ENCODE measurements around the gene NHS.

GRCh38 chrX:17544821-17545220, 169.8 kb downstream of the NHS start:
- no peak for TF ChIP-seq EZH2 (conservative IDR thresholded peaks at IDR 0.05; ENCODE audit: low read depth, low read length)
- TF ChIP-seq PBX3 (CRISPR knock-in tag; IDR thresholded peaks at IDR 0.05; ENCODE audit: borderline replicate concordance), result no peak
- TF ChIP-seq CTCF (CRISPR knock-in tag; IDR thresholded peaks at IDR 0.05), result no peak
- TF ChIP-seq ATF1 (CRISPR knock-in tag; IDR thresholded peaks at IDR 0.05), result no peak
- TF ChIP-seq CHD2 (IDR thresholded peaks at IDR 0.05; ENCODE audit: low read depth, low read length), result no peak
- no peak for TF ChIP-seq YY1 (IDR thresholded peaks at IDR 0.05; ENCODE audit: insufficient read depth, insufficient replicate concordance, low read depth, low read length)
- TF ChIP-seq SYNCRIP (IDR thresholded peaks at IDR 0.05; ENCODE audit: insufficient read depth, low read depth, low read length), result no peak
- TF ChIP-seq SIN3A (IDR thresholded peaks at IDR 0.05; ENCODE audit: borderline replicate concordance, low read depth, low read length), result no peak
